Liver (tissue), 9 donors: ENCODE measurements around the gene ERAP2. TPM values are rescaled to one million over a fixed set of nuclear protein-coding genes. Genes with fewer than 3 reads are reported as not detected.

Experiments used
- DNase-seq: peaks from one replicate; pipeline ENCODE4 v3.0.0-alpha.2; 2017; ENCODE audit warnings: low spot score
- H3K27ac ChIP-seq, 2 donors: one replicate each; pipeline ENCODE4 v1.7.0; 2013; ENCODE audit warnings: inconsistent platforms in 2 of 2, low read length in 2 of 2, control low read depth in 1 of 2, low read depth in 1 of 2, mild to moderate bottlenecking in 1 of 2
- H3K27me3 ChIP-seq, 4 donors: one replicate each; pipeline versions ENCODE4 v1.6.1 to v1.7.0; 2013; ENCODE audit warnings: low read length in 3 of 4, inconsistent platforms in 1 of 4, mild to moderate bottlenecking in 1 of 4, moderate library complexity in 1 of 4; ENCODE audit not compliant: control insufficient read depth in 4 of 4, insufficient read depth in 4 of 4
- H3K36me3 ChIP-seq, 4 donors: one replicate each; pipeline versions ENCODE4 v1.6.1 to v1.7.0; 2013; ENCODE audit warnings: low read length in 3 of 4, mild to moderate bottlenecking in 3 of 4, low read depth in 1 of 4, moderate library complexity in 1 of 4; ENCODE audit not compliant: control insufficient read depth in 4 of 4, insufficient read depth in 3 of 4
- H3K4me1 ChIP-seq, 4 donors: one replicate each; pipeline versions ENCODE4 v1.6.1 to v1.7.0; 2013; ENCODE audit warnings: low read length in 3 of 4, mild to moderate bottlenecking in 3 of 4, moderate library complexity in 1 of 4; ENCODE audit not compliant: control insufficient read depth in 4 of 4, insufficient read depth in 4 of 4
- H3K4me3 ChIP-seq, 3 donors: one replicate each; pipeline versions ENCODE4 v1.6.1 to v1.7.0; 2013; ENCODE audit warnings: low read length in 3 of 3, control low read depth in 1 of 3, low read depth in 1 of 3, mild to moderate bottlenecking in 1 of 3
- H3K9ac ChIP-seq, 2 donors: one replicate each; pipeline ENCODE4 v1.7.0; 2013; ENCODE audit warnings: low read length in 2 of 2, mild to moderate bottlenecking in 2 of 2, moderate library complexity in 2 of 2, control low read depth in 1 of 2, low read depth in 1 of 2
- H3K9me3 ChIP-seq, 4 donors: one replicate each; pipeline versions ENCODE4 v1.6.1 to v1.7.0; 2013; ENCODE audit warnings: low read length in 3 of 4; ENCODE audit not compliant: control insufficient read depth in 4 of 4
- CTCF ChIP-seq: fragments of 150-350 bp; IDR thresholded peaks from 2 replicates; pipeline ENCODE4 v1.5.1; 2017; ENCODE audit warnings: improper control_type of control experiment, low read depth, low read length; ENCODE audit not compliant: missing input control
- EGR1 ChIP-seq, 2 donors: IDR thresholded peaks; 2 replicates each; pipeline ENCODE4 v1.6.1; 2016 to 2018; ENCODE audit warnings: antibody characterized with exemption in 2 of 2, low read depth in 2 of 2
- FOXA1 ChIP-seq: IDR thresholded peaks from 2 replicates; pipeline ENCODE4 v1.6.1; 2016; ENCODE audit warnings: antibody characterized with exemption
- FOXA2 ChIP-seq: IDR thresholded peaks from 2 replicates; pipeline ENCODE4 v1.6.1; 2016; ENCODE audit warnings: antibody characterized with exemption
- HNF4A ChIP-seq, 2 donors: conservative IDR thresholded peaks; 2 replicates each; pipeline ENCODE4 v1.6.1; 2016; ENCODE audit warnings: antibody characterized with exemption in 2 of 2, mild to moderate bottlenecking in 2 of 2
- MAX ChIP-seq: IDR thresholded peaks from 2 replicates; pipeline ENCODE4 v1.6.1; 2016; ENCODE audit warnings: antibody characterized with exemption
- RAD21 ChIP-seq, 2 donors: IDR thresholded peaks; 2 replicates each; pipeline ENCODE4 v1.6.1; 2016; ENCODE audit warnings: antibody characterized with exemption in 2 of 2, mild to moderate bottlenecking in 2 of 2
- REST ChIP-seq: IDR thresholded peaks from 2 replicates; pipeline ENCODE4 v1.6.1; 2016; ENCODE audit warnings: antibody characterized with exemption, mild to moderate bottlenecking
- RXRA ChIP-seq, 2 donors: IDR thresholded peaks; 2 replicates each; pipeline ENCODE4 v1.6.1; 2017 to 2018; ENCODE audit warnings: antibody characterized with exemption in 2 of 2, mild to moderate bottlenecking in 1 of 2
- SP1 ChIP-seq: IDR thresholded peaks from 2 replicates; pipeline ENCODE4 v1.6.1; 2018; ENCODE audit warnings: antibody characterized with exemption, mild to moderate bottlenecking
- TAF1 ChIP-seq: conservative IDR thresholded peaks from 2 replicates; pipeline ENCODE4 v1.6.1; 2016; ENCODE audit warnings: antibody characterized with exemption, mild to moderate bottlenecking
- YY1 ChIP-seq: IDR thresholded peaks from 2 replicates; pipeline ENCODE4 v1.6.1; 2016; ENCODE audit warnings: antibody characterized with exemption, mild to moderate bottlenecking
- ZBTB33 ChIP-seq: IDR thresholded peaks from 2 replicates; pipeline ENCODE4 v1.6.1; 2016; ENCODE audit warnings: antibody characterized with exemption
- WGBS: extraction: QIAGEN DNeasy Blood & Tissue Kit; methylation state at CpG from one replicate; pipeline ENCODE4 v1.1.7; 2013; 5-methylcytosine and 5-hydroxymethylcytosine counted together
- polyA plus RNA-seq, 2 donors: library from polyadenylated mRNA; stranded (reverse) in 1 of 2; unstranded in 1 of 2; fragments of 200-250 nt in 1 of 2; fragments of >200 nt in 1 of 2; fragmentation: Nextera tagmentation in 1 of 2; extraction: Ambion mirVana in 1 of 2; gene quantifications; one replicate each; pipeline versions ENCODE4 v1.2.1 to v1.2.3, GENCODE V29; 2013 to 2015
- total RNA-seq, 2 donors: library from RNA; depleted of rRNA; stranded (reverse); fragments of >200 nt; gene quantifications; one replicate each; pipeline ENCODE4 v1.2.3, GENCODE V29; 2014
- donor health status: healthy.
- donor health status: healthy.
- donor health status: healthy.
- donor health status: healthy.
- donor health status: healthy.

ERAP2 gene
- total and polyA plus RNA-seq, 4 donors, result 1.8 to 15.5 (median 10.7) TPM

GRCh38 chr5:96843140-96843539 is 33.2 kb upstream of the ERAP2 start:
- H3K27ac ChIP-seq, result no peak overlapping the region

More at GRCh38 chr5:96843140-96843539, 33.2 kb upstream of the ERAP2 start:
- no peak for DNase-seq
- no peak for TF ChIP-seq TAF1
- TF ChIP-seq SP1, result no peak
- TF ChIP-seq REST, result no peak
- TF ChIP-seq FOXA1, result no peak
- no peak for TF ChIP-seq ZBTB33
- no peak for TF ChIP-seq CTCF
- TF ChIP-seq YY1, result no peak
- TF ChIP-seq MAX, result no peak
- TF ChIP-seq RAD21 (IDR thresholded peaks at IDR 0.05), result no peak
- TF ChIP-seq FOXA2, result no peak
- TF ChIP-seq HNF4A (conservative IDR thresholded peaks at IDR 0.05), result no peak
- no peak for TF ChIP-seq EGR1 (IDR thresholded peaks at IDR 0.05; ENCODE audit: low read depth in 2 of 2)
- TF ChIP-seq RXRA (IDR thresholded peaks at IDR 0.05), result no peak
- Histone ChIP-seq H3K36me3 (no peaks in the 10 kb centered on the region), H3K9me3 (no peaks in the 10 kb centered on the region), H3K4me3 (no peak overlapping the region), H3K9ac (no peak overlapping the region), H3K4me1 (no peaks in the 10 kb centered on the region), H3K27me3 (no peaks in the 10 kb centered on the region)
- WGBS, result 96% methylated on average over 3 of the region's 3 CpGs
